Mucosa of rectum (tissue), 2 donors: ENCODE data around the gene STRA8.

ENCODE experiments used
- H3K27ac ChIP-seq, 2 donors: one replicate each; pipeline ENCODE4 v1.7.0; 2013; ENCODE audit warnings: inconsistent platforms in 2 of 2, low read depth in 2 of 2, low read length in 2 of 2
- H3K27me3 ChIP-seq, 2 donors: one replicate each; pipeline ENCODE4 v1.7.0; 2013; ENCODE audit warnings: low read length in 2 of 2; ENCODE audit not compliant: control insufficient read depth in 2 of 2, insufficient read depth in 2 of 2
- H3K36me3 ChIP-seq, 2 donors: one replicate each; pipeline ENCODE4 v1.7.0; 2013; ENCODE audit warnings: low read length in 2 of 2; ENCODE audit not compliant: control insufficient read depth in 2 of 2, insufficient read depth in 2 of 2
- H3K4me1 ChIP-seq, 2 donors: one replicate each; pipeline ENCODE4 v1.7.0; 2013; ENCODE audit warnings: low read length in 2 of 2, mild to moderate bottlenecking in 1 of 2; ENCODE audit not compliant: control insufficient read depth in 2 of 2, insufficient read depth in 2 of 2
- H3K4me3 ChIP-seq, 2 donors: one replicate each; pipeline ENCODE4 v1.7.0; 2013; ENCODE audit warnings: low read length in 2 of 2
- H3K9ac ChIP-seq, 2 donors: one replicate each; pipeline ENCODE4 v1.7.0; 2013; ENCODE audit warnings: low read length in 2 of 2, low read depth in 1 of 2, mild to moderate bottlenecking in 1 of 2
- H3K9me3 ChIP-seq, 2 donors: one replicate each; pipeline ENCODE4 v1.7.0; 2013; ENCODE audit warnings: low read length in 2 of 2; ENCODE audit not compliant: control insufficient read depth in 2 of 2
- donor health status: healthy.
- donor health status: Normal muscosa, but diverticular disease.

Gene STRA8

GRCh38 chr7:135262623-135263320 is 29.1 kb downstream of the STRA8 start:
- no peaks in the 10 kb centered on the region for H3K36me3 ChIP-seq
- no peak overlapping the region for H3K27ac ChIP-seq
- H3K4me1 ChIP-seq: no peaks in the 10 kb centered on the region
- no peak overlapping the region for H3K9ac ChIP-seq
- no peak overlapping the region for H3K4me3 ChIP-seq
- no peaks in the 10 kb centered on the region for H3K27me3 ChIP-seq
- no peaks in the 10 kb centered on the region for H3K9me3 ChIP-seq

DNA sequence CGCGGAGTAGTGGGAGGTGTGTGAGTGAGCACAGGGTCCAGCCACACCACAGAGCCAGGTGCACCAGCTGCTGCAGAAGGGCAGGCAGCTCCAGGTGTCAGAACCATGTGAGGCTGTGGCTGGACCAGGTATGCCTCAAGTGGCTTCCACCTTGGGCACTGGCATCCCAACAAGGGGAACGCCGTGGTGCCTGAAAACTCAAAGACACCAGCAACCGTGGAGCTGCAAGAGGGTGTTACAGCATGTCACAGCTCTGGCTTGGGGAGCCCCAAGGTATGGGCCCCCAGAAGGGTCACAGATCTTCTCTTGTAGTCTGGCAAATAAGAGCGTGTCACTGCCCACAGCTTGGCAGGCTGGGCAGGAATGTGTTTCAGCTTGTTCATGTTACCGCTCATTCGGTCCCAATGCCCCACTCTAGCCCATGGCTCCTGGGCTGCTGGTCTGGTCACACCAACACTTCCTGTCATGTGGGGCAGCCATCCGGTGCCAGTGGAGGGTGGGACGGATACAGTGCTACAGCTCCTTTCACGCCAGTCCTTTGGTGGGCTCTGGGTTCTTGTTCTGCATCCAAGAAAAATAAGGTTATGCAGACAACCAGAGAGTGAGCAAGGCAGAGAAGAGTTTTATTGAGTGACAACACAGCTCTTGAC is 29.8 kb downstream of the STRA8 start:
- Histone ChIP-seq H3K9ac (no peak overlapping the region), H3K27ac (no peak overlapping the region), H3K36me3 (no peaks in the 10 kb centered on the region), H3K4me1 (no peaks in the 10 kb centered on the region), H3K4me3 (no peak overlapping the region), H3K27me3 (peaks cover 0 to 2% of the 10 kb centered on the region in 2 donors), H3K9me3 (no peaks in the 10 kb centered on the region)

DNA sequence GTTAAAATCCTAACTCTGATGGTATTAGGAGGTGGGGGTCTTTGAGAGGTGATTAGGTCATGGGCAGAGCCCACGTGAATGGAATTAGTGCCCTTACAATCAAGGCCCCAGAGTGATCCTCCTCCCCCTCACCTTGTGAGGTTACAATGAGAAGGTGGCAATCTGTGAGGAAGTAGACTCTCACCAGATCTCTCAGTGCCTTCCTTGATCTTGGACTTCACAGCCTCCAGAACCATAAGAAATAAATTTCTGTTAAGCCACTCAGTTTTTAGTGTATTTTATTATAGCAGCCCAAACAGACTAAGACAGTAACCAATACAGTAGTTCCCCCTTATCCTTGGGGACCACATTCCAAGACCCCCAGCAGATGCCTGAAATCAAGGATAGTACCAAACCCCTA is 32.0 kb downstream of the STRA8 start:
- Histone ChIP-seq H3K4me3 (no peak overlapping the region), H3K9me3 (no peaks in the 10 kb centered on the region), H3K4me1 (no peaks in the 10 kb centered on the region), H3K27me3 (peaks cover 0 to 2% of the 10 kb centered on the region in 2 donors), H3K27ac (no peak overlapping the region), H3K9ac (no peak overlapping the region), H3K36me3 (no peaks in the 10 kb centered on the region)

DNA sequence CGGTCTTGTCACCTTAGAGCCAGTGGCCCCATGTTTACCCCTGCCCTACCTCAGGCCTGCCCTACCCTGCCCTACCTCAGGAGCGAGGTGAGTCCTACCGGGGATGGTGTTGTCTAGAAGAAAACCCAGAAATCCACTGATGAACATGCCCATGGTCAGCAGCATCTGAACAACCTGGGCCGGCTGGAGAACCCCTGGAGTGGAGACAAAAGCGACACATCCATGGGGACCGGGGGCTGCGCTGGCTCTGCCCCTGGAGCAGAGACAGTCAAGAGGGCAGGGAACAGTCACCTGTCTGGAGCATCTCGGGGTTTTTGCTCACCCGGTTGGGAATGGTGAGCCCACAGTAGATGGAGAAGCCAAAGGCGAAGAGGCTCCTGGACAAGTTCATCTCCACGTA is 36.3 kb downstream of the STRA8 start:
- peaks cover 0 to 3% of the 10 kb centered on the region in 2 donors for H3K27me3 ChIP-seq
- H3K4me3 ChIP-seq: no peak overlapping the region
- no peaks in the 10 kb centered on the region for H3K36me3 ChIP-seq
- no peak overlapping the region for H3K27ac ChIP-seq
- no peak overlapping the region for H3K9ac ChIP-seq
- no peaks in the 10 kb centered on the region for H3K4me1 ChIP-seq
- H3K9me3 ChIP-seq: no peaks in the 10 kb centered on the region

- H3K4me3 ChIP-seq: no peak overlapping the region
- H3K27me3 ChIP-seq: peaks cover 0 to 3% of the 10 kb centered on the region in 2 donors
- no peaks in the 10 kb centered on the region for H3K4me1 ChIP-seq
- H3K36me3 ChIP-seq: no peaks in the 10 kb centered on the region
- H3K27ac ChIP-seq: no peak overlapping the region
- H3K9ac ChIP-seq: no peak overlapping the region
- H3K9me3 ChIP-seq: no peaks in the 10 kb centered on the region
Measured at GRCh38 chr7:135270577-135271254, 37.1 kb downstream of the STRA8 start.

DNA sequence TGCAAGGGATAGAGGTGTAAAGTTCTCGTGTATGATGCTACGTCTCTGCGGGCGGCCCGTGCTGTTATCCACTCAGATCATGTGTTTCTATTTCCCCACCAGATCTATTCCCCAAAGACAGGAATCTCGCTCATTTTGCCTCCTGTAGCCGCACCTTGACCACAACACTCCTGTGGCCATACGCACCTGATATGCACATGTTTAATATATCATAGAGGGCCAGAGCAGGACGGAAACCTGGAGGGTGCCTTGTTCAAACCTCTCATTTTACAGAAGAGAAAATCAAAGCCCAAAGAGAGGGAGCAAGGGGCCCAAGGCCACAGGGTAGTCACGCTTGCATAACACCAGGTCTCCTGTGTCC is 37.6 kb downstream of the STRA8 start:
- Histone ChIP-seq H3K36me3 (no peaks in the 10 kb centered on the region), H3K27ac (no peak overlapping the region), H3K4me1 (no peaks in the 10 kb centered on the region), H3K27me3 (peaks cover 0 to 3% of the 10 kb centered on the region in 2 donors), H3K9me3 (no peaks in the 10 kb centered on the region), H3K4me3 (no peak overlapping the region), H3K9ac (no peak overlapping the region)

GRCh38 chr7:135272303-135272702 is 38.7 kb downstream of the STRA8 start:
- Histone ChIP-seq H3K36me3 (no peaks in the 10 kb centered on the region), H3K4me3 (no peak overlapping the region), H3K9ac (no peak overlapping the region), H3K27me3 (peaks cover 0 to 3% of the 10 kb centered on the region in 2 donors), H3K27ac (no peak overlapping the region), H3K4me1 (no peaks in the 10 kb centered on the region), H3K9me3 (no peaks in the 10 kb centered on the region)

DNA sequence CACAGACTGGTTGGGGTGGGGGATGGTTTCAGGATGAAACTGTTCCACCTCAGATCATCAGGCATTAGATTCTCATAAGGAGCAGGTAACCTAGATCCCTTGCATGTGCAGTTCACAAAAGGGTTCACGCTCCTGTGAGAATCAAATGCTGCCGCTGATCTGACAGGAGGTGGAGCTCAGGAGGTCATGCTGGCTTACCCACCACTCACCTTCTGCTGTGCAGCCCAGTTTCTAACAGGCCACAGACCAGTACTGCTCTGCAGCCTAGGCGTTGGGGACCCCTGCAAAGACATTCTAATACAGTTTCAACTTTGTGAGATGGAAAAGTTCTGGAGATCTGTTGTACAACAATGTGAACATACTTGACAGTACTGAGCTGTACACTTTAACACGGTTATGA is 39.9 kb downstream of the STRA8 start:
- H3K9ac ChIP-seq: no peak overlapping the region
- H3K9me3 ChIP-seq: no peaks in the 10 kb centered on the region
- no peak overlapping the region for H3K27ac ChIP-seq
- no peaks in the 10 kb centered on the region for H3K4me1 ChIP-seq
- H3K36me3 ChIP-seq: no peaks in the 10 kb centered on the region
- H3K27me3 ChIP-seq: peaks cover 0 to 1% of the 10 kb centered on the region in 2 donors
- H3K4me3 ChIP-seq: no peak overlapping the region

DNA sequence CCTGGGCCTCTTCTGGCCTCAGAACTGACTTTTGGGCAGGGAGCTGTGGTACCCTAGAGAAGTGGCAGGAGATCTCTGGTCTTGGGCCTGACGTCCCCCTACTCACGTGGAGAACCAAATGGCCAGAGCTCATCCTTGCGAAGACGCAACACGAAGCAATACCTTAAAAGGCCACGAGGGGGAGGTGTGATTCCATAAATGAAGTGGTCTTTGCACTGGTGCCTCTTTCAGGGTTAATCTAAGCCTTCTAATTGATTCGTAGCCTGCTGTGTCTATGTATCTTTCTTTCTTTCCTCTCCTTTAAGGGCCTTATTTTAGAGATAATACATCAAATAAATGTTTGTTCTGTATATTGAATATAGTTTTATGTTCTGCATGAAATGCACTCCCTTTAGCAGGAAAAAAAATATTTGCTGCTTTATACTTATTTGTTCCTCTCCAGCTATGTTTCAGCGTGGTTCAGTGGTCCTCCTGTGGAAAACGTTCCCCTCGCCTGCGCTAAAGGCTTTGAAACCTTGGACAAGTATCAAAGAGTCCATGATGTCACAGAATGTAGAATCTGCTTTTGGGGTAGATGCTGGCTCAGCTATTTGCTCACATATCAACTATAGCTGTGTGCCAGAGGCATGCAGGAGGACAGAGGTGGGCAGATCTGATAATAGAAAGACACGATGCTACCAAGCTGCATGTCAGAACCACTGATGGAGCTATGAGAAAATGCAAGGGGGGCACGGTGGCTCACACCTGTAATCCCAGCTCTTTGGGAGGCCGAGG is 41.0 kb downstream of the STRA8 start:
- Histone ChIP-seq H3K4me1 (no peaks in the 10 kb centered on the region), H3K9me3 (no peaks in the 10 kb centered on the region), H3K27ac (no peak overlapping the region), H3K9ac (no peak overlapping the region), H3K27me3 (peaks cover 0 to 1% of the 10 kb centered on the region in 2 donors), H3K4me3 (no peak overlapping the region), H3K36me3 (no peaks in the 10 kb centered on the region)
